Neural progenitor cell (in vitro differentiated cells): ENCODE data around the gene PPP1R36.
"Not testable (repeated sequence)": the region's sequence is repeated elsewhere in the genome, so short reads cannot be mapped to it uniquely, and the experiment has no call there.

Source experiments
- EZH2phosphoT487 ChIP-seq: fragments of 200-600 bp; sonication (generic); IDR thresholded peaks from 2 replicates; pipeline ENCODE4 v1.6.1; 2017; ENCODE audit warnings: antibody characterized with exemption
- TF ChIP-seq, protein P1 (sequence below): fragments of 200-600 bp; sonication (generic); IDR thresholded peaks from 2 replicates; pipeline ENCODE4 v1.5.1; 2017; ENCODE audit warnings: antibody characterized with exemption, mild to moderate bottlenecking

DNA sequence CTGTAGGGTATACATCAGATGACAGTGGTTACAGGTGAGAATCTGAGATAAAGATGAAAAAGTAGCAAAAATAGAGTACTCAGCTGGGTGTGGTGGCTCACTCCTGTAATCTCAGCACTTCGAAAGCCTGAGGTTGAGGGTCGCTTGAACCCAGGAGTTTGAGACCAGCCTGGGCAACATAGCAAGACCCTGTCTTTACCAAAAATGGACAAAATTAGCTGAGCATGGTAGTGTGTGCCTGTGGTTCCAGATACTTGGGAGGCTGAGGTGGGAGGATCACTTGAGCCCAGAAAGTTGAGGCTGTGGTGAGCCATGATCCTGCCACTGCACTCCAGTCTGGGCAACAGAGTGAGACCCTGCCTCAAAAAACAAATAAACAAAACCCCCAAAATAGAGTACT is 8.5 kb downstream of the PPP1R36 start:
- TF ChIP-seq, protein P1, sequence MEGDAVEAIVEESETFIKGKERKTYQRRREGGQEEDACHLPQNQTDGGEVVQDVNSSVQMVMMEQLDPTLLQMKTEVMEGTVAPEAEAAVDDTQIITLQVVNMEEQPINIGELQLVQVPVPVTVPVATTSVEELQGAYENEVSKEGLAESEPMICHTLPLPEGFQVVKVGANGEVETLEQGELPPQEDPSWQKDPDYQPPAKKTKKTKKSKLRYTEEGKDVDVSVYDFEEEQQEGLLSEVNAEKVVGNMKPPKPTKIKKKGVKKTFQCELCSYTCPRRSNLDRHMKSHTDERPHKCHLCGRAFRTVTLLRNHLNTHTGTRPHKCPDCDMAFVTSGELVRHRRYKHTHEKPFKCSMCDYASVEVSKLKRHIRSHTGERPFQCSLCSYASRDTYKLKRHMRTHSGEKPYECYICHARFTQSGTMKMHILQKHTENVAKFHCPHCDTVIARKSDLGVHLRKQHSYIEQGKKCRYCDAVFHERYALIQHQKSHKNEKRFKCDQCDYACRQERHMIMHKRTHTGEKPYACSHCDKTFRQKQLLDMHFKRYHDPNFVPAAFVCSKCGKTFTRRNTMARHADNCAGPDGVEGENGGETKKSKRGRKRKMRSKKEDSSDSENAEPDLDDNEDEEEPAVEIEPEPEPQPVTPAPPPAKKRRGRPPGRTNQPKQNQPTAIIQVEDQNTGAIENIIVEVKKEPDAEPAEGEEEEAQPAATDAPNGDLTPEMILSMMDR = not testable (repeated sequence)
- TF ChIP-seq EZH2phosphoT487 = not testable (repeated sequence)
